LoVo (cell line): ENCODE results near the gene MMUT.
"Not testable (repeated sequence)": the region's sequence is repeated elsewhere in the genome, so short reads cannot be mapped to it uniquely, and the experiment has no call there.

Experiments
- DNase-seq: peaks from one replicate; pipeline ENCODE4 v3.0.0-alpha.2; 2016; ENCODE audit warnings: low spot score

MMUT gene

GRCh38 chr6:49462927-49463611, at the start of gene MMUT, which contains the start of gene CENPQ:
Gene MMUT (minus strand): TSS chr6:49463253. CDS start chr6:49459466, 3,787 bp downstream.
Gene CENPQ (plus strand): TSS chr6:49463370. CDS start chr6:49470177, 6,807 bp downstream.
- peak; percentile 94 for DNase-seq

- no peak for DNase-seq
Measured at GRCh38 chr6:49509342-49509741, 46.3 kb upstream of the MMUT start.

DNA sequence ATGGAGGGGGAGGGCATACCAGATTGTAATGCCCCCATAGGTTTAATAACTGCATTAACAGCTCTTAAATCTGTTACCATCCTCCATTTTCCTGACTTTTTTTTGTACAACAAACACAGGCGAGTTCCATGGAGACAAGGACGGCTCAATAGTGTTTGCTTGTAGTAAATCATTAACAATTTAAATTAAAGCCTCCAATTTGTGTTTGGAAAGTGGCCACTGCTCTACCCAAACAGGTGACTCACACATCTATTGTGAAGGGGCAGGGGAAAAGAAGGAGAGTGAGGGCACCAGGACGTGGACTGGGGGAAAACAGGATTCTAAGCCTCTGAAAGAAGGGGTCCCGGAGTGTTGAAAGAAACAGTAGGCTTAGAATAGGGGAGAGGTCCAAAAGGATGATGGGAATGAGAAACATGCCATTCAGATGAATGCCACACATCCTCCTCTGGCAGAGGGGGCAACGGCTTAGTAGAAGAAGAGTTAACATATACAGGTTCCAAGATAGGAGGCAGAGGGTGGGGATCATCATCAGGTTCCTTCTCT, 43.6 kb upstream of the MMUT start:
- peak; percentile 63 for DNase-seq

DNA sequence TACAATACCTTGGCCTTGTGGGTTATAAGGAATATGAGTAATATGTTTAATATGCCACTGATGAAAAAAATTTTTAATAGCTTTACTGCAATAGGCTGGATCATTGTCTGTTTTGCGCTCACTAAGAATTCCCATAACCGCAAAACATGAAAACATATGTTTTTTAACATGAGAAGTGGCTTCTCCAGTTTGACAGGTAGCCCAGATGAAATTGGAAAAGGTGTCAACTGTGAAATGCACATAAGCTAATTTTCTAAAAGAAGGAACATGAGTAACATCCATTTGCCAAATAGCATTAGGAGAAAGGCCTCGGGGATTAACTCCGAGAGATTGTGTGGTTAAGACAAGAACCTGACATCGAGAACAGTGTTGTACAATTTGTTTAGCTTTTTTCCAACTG, 41.6 kb upstream of the MMUT start:
- no peak for DNase-seq

DNA sequence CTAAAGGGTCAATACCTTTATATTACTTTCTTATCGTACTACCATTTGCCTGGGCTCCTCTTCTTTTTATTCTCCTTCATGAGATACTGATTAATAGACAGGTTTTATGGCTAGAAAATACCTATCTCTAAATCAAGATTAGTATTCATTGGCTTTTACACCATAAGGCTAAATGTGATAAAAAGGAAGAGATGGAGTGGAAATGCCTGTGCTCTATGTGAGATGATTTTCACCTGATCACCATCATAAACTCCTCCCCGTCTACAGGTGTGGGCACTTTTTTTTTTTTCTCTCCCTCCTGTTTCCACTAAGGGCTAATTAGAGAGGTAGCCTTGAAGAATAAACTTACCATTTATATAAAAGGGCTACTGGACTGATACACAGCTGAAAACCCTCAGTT, 36.6 kb upstream of the MMUT start, which contains the start of gene GLYATL3:
Gene GLYATL3 (plus strand): TSS at position 301 of the 400 bp plus-strand sequence. CDS start 12,068 bp downstream, outside the sequence.
- DNase-seq: no peak

DNA sequence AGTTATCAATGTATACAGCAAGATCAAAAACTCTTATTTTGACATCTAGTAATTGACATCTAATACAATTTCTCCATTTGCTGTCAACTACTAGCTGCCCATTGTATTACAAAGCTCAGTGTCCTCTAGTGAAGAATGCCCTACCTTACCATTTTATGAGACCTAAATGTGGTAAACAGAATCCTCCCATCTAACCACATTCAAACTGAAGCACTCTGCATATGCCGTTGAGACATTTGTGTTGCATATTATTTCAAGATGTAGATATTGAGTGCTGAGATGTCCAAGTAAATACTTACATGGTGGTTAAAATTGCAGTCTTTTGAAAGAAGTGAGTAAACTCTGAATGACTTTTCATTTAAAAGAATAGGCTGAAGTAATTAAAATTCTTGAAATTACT, 36.1 kb upstream of the MMUT start:
- no peak for DNase-seq

- DNase-seq: no peak
Measured at GRCh38 chr6:49497304-49497703, 34.3 kb upstream of the MMUT start.

DNA sequence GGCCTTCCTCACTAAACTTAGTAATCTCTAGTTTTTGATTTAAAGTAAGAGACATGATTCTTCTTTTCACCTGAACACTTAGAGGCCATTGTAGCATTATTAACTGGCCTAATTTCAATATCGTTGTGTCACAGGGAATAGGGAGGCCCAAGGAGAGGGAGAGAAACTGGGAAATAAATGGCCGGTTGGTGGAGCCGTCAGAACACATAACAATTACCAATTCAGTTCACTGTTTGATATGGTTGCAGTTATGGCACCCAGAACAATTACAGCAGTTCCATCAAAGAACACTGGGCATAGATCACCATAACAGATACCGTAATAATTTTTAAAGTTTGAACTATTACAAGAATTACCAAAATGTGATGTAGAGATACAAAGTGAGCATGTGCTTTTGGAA, 27.6 kb upstream of the MMUT start:
- DNase-seq: no peak

GRCh38 chr6:49483380-49483779, 20.3 kb upstream of the MMUT start:
- DNase-seq: not testable (repeated sequence)

DNA sequence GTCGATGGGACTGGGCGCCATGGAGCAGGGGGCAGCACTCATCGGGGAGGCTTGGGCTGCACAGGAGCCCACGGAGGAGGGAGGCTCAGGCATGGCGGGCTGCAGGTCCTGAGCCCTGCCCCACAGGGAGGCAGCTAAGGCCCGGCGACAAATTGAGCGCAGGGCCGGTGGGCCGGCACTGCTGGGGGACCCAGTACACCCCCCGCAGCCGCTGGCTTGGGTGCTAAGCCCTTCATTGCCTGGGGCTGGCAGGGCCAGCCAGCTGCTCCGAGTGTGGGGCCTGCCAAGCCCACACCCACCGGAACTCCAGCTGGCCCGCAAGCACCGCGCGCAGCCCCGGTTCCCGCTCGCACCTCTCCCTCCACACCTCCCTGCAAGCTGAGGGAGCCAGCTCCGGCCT, 18.8 kb upstream of the MMUT start:
- DNase-seq: not testable (repeated sequence)

DNA sequence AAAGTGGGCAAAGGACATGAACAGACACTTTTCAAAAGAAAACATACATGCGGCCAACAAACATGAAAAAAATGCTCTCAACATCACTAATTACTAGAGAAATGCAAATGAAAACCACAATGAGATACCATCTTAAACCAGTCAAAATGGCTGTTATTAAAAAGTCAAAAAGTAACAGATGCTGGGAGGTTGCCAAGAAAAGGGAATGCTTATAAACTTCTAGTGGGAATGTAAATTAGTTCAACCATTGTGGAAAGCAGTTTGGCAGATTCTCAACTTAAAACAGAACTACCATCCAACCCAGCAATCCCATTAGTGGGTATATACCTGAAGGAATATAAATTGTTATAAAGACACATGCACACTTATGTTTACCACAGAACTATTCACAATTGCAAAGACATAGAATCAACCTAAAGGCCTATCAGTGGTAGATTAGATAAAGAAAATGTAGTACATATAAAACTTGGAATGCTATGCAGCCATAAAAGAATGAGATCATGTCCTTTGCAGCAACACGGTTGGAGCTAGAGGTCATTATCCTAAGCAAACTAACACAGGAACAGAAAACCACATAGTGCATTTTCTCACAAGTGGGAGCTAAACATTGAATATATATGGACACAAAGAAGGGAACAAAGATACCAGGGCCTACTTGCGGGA, 16.4 kb upstream of the MMUT start:
- DNase-seq: peak; percentile 7

- not testable (repeated sequence) for DNase-seq
Measured at GRCh38 chr6:49476564-49476963, 13.5 kb upstream of the MMUT start.

GRCh38 chr6:49468042-49468441, 5.0 kb upstream of the MMUT start:
- no peak for DNase-seq

DNA sequence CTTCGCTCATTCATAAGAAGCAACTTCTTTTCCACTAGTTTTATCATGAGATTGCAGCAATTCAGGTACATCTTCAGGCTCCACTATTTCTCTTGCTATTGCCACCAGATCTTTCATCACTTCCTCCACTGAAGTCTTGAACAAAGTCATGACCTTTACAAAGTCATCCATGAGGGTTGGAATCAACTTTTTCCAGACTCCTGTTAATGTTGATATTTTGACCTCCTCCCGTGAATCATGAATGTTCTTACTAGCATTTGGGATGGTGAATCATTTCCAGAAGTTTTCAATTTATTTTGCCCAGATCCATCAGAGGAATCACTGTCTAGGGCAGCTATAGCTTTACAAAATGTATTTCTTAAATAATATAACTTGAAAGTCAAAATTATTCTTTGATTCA, 1.6 kb upstream of the MMUT start:
- DNase-seq: no peak

GRCh38 chr6:49463612-49463967, 537 bp upstream of the MMUT start:
- no peak for DNase-seq

DNA sequence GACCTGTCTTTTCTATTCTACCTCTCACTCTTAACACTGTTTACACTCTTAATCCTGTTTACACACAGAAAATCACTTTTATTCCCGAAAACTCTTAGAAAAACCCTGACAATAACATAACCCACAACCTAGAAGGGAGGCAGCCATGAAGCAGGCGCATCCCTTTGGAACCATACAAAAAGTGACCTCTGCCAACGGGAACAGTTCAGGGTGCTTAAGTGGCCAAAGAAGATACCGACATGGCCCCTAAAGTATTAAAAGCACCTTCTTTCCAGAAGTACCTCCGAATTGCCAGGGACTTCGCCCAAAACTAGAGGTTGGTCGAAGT, 490 bp downstream of the MMUT start:
- no peak for DNase-seq

GRCh38 chr6:49462071-49462470, 982 bp downstream of the MMUT start:
- no peak for DNase-seq

GRCh38 chr6:49457771-49458170, 5.3 kb downstream of the MMUT start:
- DNase-seq: no peak

DNA sequence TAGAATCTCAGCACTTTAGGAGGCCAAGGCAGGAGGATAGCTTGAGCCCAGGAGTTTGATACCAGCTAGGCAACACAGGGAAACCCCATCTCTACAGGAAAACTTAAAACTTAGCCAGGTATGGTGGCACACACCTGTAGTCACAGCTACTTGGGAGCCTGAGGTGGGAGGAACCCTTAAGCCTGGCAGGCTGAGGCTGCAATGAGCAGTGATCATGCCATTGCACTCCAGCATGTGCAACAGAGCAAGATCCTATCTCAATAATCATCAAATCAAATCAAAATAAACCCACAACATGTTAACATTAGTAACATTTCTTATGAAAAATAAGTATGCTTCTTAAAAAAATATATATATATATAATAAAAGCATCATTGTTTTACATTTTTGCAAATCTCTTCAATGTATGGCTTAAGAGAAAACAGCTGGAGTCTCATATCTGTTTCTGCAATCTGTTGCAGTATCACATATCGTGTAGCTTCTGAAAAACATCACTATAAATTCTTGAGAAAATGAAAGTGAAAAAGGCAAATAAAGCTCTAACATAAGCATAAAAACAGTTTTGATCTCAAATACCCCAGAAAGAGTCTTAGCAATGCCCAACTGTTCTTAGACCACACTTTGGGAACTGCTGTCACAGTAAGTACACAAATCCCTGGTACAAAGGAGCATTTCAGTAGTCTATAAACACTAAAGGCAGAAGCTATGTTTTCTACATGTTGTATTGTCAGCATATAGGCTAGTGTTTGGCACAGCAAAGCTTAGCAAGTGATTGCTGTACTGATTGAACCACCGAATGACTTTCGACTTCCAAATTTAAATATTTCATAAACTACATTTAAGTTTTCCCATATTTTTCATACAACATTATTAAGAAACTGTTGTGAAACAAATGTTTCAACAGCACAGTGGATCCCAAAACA, 8.0 kb downstream of the MMUT start:
- no peak for DNase-seq

- peak; percentile 13 for DNase-seq
Measured at GRCh38 chr6:49453221-49453620, 9.8 kb downstream of the MMUT start.

DNA sequence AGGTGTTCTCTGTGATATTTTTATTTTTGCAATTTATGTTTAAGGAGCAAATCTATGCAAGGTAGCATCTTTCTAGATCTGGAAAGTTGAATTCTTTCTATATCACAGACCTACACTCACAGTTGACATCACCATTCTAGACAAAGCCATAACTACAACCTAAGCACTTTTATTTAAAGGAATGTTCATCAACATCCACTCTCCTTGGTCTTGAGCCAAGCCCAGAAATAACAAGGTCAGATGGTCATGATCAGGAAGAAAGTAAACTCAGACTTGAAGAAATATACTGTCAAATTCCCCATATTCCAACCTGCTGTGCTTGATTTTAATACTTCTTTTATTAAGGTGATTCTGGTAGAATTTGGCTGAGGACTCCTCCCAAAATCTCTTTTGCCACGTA, 32.2 kb downstream of the MMUT start:
- no peak for DNase-seq

DNA sequence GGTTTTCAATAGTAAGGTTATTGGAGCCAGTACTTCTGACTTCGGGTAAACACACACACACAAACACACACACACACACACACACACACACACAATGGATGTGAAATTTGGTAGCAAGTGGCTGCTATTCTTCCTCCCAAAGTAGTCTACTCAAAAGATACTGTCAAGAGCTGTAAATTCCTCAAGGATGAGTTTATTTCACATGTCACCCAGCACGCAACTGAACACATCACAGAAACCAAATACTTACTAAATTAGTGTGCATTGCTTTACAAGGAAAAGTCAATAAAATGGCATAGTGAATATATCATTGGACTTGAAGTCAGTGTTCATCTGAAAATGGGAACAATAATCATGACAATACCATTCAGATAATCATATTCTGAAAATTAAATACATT, 32.9 kb downstream of the MMUT start:
- no peak for DNase-seq
